ENCODE results near the gene SLC35A4.
"Not testable (repeated sequence)": the region's sequence is repeated elsewhere in the genome, so short reads cannot be mapped to it uniquely, and the experiment has no call there.

The SLC35A4 gene

DNA sequence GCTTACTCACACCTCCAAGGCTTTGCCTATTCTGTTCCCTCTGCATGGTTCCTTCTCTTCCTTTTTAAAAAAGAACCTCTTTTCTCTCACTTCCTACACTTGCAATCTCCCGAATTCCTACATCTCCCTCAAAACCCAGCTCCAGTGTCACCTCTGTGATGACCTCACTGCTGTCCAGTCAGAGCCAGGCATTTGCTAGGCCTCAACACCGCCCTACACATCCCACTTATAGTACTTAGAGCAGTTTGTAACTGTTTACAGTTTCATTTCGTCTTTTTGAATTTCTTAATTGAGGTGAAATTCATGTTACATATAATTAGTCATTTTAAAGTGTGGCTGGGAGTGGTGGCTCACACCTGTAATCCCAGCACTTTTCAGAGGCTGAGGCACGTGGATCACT lies 37.5 kb downstream of the SLC35A4 start:
- TF ChIP-seq EZH2 (IDR thresholded peaks at IDR 0.05): no peak
- TF ChIP-seq FOXP2 (optimal IDR thresholded peaks at IDR 0.05; ENCODE audit: control extremely low read depth, extremely low read length, insufficient read depth): no peak
- no peak for TF ChIP-seq POLR2AphosphoS5 (IDR thresholded peaks at IDR 0.05; ENCODE audit: borderline replicate concordance, low read depth, low read length)
- no peak overlapping the region for H3K27ac ChIP-seq
- H3K9me3 ChIP-seq (ENCODE audit: low read depth, low read length): no peaks in the 10 kb centered on the region
- DNase-seq (ENCODE audit: low read depth, low spot score): no peak
- no peak overlapping the region for H3K4me3 ChIP-seq
- no peaks in the 10 kb centered on the region for H3K36me3 ChIP-seq (ENCODE audit: insufficient read depth, low read length)
- H3K9ac ChIP-seq (ENCODE audit: insufficient read length): no peak overlapping the region

DNA sequence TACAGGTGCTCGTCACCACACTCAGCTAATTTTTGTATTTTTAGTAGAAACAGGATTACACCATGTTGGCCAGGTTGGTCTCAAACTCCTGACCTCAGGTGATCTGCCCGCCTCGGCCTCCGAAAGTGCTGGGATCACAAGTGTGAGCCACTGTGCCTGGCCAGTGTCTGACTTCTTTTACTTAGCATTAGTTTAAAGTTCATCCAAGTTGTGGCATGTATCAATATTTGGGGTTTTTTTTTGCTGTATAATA lies 38.7 kb downstream of the SLC35A4 start:
- H3K27ac ChIP-seq; DNase-seq (ENCODE audit: low read depth, low spot score); H3K36me3 ChIP-seq (ENCODE audit: insufficient read depth, low read length); H3K9me3 ChIP-seq (ENCODE audit: low read depth, low read length); H3K9ac ChIP-seq (ENCODE audit: insufficient read length); H3K4me3 ChIP-seq: not testable (repeated sequence)

DNA sequence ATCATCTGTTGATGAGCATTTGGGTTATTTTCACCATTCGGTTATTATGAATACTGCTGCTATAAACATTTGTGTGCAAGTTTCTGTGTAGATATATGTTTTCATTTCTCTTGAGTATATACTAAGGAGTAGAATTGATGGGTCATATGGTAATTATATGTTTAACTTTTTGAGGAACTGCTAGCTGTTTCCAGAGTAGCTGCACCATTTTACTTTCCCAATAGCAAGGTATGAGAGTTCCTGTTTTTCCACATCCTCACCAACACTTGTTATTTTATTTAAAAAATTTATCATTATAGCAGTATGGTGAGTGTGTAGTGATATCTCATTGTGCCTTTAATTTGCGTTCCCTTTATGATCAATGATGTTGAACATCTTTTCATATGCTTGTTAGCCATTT lies 39.1 kb downstream of the SLC35A4 start:
- Histone ChIP-seq H3K9ac (ENCODE audit: insufficient read length) (no peak overlapping the region), H3K4me3 (no peak overlapping the region), H3K36me3 (ENCODE audit: insufficient read depth, low read length) (no peaks in the 10 kb centered on the region), H3K9me3 (ENCODE audit: low read depth, low read length) (no peaks in the 10 kb centered on the region), H3K27ac (no peak overlapping the region)
- TF ChIP-seq EZH2 (IDR thresholded peaks at IDR 0.05) (no peak), FOXP2 (optimal IDR thresholded peaks at IDR 0.05; ENCODE audit: control extremely low read depth, extremely low read length, insufficient read depth) (no peak), POLR2AphosphoS5 (IDR thresholded peaks at IDR 0.05; ENCODE audit: borderline replicate concordance, low read depth, low read length) (no peak)
- no peak for DNase-seq (ENCODE audit: low read depth, low spot score)

DNA sequence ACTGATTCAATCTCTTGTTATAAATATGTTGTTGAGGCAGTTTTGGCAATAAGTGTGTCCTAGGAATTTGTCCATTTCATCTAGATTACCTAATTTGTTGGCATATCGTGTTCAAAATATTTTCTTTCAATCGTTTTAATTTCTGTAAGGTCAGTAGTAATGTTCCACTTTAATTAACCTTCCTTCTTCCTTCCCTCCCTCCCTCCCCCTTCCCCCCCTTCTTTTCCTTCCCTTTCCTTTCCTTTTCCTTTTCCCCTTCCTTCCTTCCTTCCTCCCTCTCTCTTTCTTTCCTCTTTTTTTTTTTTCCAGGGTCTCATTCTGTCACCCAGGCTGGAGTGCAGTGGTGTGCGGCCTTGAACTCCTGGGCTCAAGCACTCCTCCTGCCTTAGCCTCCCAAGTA lies 41.3 kb downstream of the SLC35A4 start:
- no peaks in the 10 kb centered on the region for H3K36me3 ChIP-seq (ENCODE audit: insufficient read depth, low read length)
- no peak for DNase-seq (ENCODE audit: low read depth, low spot score)
- H3K27ac ChIP-seq: no peak overlapping the region
- no peak overlapping the region for H3K9ac ChIP-seq (ENCODE audit: insufficient read length)
- no peak overlapping the region for H3K4me3 ChIP-seq
- no peak for TF ChIP-seq EZH2 (IDR thresholded peaks at IDR 0.05)
- no peak for TF ChIP-seq FOXP2 (optimal IDR thresholded peaks at IDR 0.05; ENCODE audit: control extremely low read depth, extremely low read length, insufficient read depth)
- TF ChIP-seq POLR2AphosphoS5 (IDR thresholded peaks at IDR 0.05; ENCODE audit: borderline replicate concordance, low read depth, low read length): no peak
- no peaks in the 10 kb centered on the region for H3K9me3 ChIP-seq (ENCODE audit: low read depth, low read length)

DNA sequence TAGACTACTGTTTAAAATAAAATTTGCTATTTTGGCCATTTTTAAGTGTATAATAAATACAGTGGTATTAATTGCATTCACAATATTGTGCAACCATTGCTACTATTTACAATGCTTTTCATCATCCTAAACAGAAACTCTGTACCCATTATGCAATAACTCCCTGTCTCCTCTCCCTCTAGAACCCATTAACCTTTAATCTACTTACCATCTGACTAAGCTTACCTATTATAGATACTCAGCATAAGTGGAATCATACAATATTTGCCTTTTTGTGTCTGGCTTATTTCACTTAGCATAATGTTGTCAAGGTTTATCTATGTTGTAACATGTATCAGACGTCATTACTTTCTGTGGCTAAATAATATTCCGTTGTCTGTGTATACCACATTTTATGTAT lies 42.4 kb downstream of the SLC35A4 start:
- Histone ChIP-seq H3K4me3 (no peak overlapping the region), H3K9me3 (ENCODE audit: low read depth, low read length) (no peaks in the 10 kb centered on the region), H3K27ac (no peak overlapping the region)

DNA sequence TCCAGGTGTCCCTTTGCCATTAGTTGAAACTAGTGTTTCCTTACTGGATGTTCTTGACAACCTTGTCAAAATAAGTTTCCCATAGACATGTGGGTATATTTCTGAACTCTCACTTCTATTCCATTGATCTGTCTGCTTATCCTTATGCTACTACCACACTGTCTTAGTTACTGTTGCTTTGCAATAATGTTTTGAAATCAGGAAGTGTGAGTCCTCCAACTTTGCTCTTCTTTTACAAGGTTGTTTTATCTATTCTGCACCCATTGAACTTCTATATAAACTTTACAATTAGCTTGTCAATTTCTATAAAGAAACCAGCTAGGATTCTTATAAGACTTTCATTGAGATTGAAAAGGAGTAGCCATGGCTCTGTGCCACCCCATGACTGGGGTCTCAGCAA lies 44.1 kb downstream of the SLC35A4 start:
- H3K4me3 ChIP-seq: no peak overlapping the region
- no peak overlapping the region for H3K27ac ChIP-seq
- no peaks in the 10 kb centered on the region for H3K9me3 ChIP-seq (ENCODE audit: low read depth, low read length)
- no peaks in the 10 kb centered on the region for H3K36me3 ChIP-seq (ENCODE audit: insufficient read depth, low read length)
- DNase-seq (ENCODE audit: low read depth, low spot score): no peak
- no peak overlapping the region for H3K9ac ChIP-seq (ENCODE audit: insufficient read length)
- TF ChIP-seq EZH2 (IDR thresholded peaks at IDR 0.05): no peak
- TF ChIP-seq POLR2AphosphoS5 (IDR thresholded peaks at IDR 0.05; ENCODE audit: borderline replicate concordance, low read depth, low read length): no peak
- TF ChIP-seq FOXP2 (optimal IDR thresholded peaks at IDR 0.05; ENCODE audit: control extremely low read depth, extremely low read length, insufficient read depth): no peak

More for the DNA sequence above, 42.4 kb downstream of the SLC35A4 start:
- TF ChIP-seq FOXP2 (optimal IDR thresholded peaks at IDR 0.05; ENCODE audit: control extremely low read depth, extremely low read length, insufficient read depth) (no peak), EZH2 (IDR thresholded peaks at IDR 0.05) (no peak), POLR2AphosphoS5 (IDR thresholded peaks at IDR 0.05; ENCODE audit: borderline replicate concordance, low read depth, low read length) (no peak)
- DNase-seq (ENCODE audit: low read depth, low spot score): no peak
- H3K36me3 ChIP-seq (ENCODE audit: insufficient read depth, low read length): no peaks in the 10 kb centered on the region
- H3K9ac ChIP-seq (ENCODE audit: insufficient read length): no peak overlapping the region

DNA sequence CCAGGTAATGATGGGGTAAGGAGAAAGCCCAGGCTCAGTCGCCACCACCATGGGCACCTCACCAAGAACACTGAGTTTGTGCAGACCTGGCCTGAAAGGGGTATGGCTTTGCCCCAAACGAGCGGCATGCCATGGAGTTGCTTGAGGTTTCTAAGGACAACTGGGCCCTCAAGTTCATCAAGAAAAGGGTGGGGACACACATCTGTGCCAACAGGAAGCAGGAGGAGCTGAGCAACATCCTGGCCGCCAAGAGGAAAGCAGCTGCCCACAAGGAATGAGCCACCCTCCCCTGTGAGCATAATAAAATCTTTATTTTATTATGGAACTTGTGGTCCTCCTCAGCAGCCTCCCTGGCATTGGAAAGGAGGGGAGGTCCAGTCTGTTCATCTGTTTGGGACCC lies 44.5 kb downstream of the SLC35A4 start:
- H3K9ac ChIP-seq (ENCODE audit: insufficient read length): no peak overlapping the region
- no peak overlapping the region for H3K27ac ChIP-seq
- no peak for DNase-seq (ENCODE audit: low read depth, low spot score)
- no peak overlapping the region for H3K4me3 ChIP-seq
- no peaks in the 10 kb centered on the region for H3K9me3 ChIP-seq (ENCODE audit: low read depth, low read length)
- TF ChIP-seq EZH2 (IDR thresholded peaks at IDR 0.05) (no peak), FOXP2 (optimal IDR thresholded peaks at IDR 0.05; ENCODE audit: control extremely low read depth, extremely low read length, insufficient read depth) (no peak)
- H3K36me3 ChIP-seq (ENCODE audit: insufficient read depth, low read length): no peaks in the 10 kb centered on the region

DNA sequence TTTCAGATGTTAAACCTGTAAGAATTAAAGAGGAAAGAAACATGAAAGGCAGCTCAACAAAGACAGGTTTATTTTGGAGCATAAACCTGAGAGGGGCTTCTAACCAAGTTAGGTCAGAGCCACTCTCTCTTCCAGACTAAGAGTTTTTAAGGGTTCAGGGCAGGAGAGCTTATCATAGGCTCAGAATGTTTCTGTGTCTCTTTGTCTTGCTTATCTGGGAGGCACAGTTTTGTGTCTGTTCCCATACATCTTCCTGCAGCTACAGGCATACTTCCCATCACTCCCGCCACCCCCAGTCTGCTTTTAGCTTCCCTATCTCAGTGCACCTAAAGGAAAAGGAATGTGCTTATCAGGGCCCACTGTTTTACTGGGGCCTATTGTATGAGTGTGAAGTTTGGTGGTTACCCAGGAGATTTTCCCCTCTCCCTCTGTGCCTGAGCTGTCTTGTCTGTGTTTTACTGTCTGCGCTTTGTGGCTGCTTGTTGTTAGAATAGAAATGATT lies 46.4 kb downstream of the SLC35A4 start:
- Histone ChIP-seq H3K27ac (no peak overlapping the region), H3K36me3 (ENCODE audit: insufficient read depth, low read length) (no peaks in the 10 kb centered on the region), H3K9ac (ENCODE audit: insufficient read length) (no peak overlapping the region), H3K4me3 (no peak overlapping the region), H3K9me3 (ENCODE audit: low read depth, low read length) (no peaks in the 10 kb centered on the region)
- no peak for TF ChIP-seq EZH2 (IDR thresholded peaks at IDR 0.05)
- no peak for TF ChIP-seq FOXP2 (optimal IDR thresholded peaks at IDR 0.05; ENCODE audit: control extremely low read depth, extremely low read length, insufficient read depth)
- no peak for TF ChIP-seq POLR2AphosphoS5 (IDR thresholded peaks at IDR 0.05; ENCODE audit: borderline replicate concordance, low read depth, low read length)
- no peak for DNase-seq (ENCODE audit: low read depth, low spot score)
